Measurements from ENCODE around the gene SPRYD3.

DNA sequence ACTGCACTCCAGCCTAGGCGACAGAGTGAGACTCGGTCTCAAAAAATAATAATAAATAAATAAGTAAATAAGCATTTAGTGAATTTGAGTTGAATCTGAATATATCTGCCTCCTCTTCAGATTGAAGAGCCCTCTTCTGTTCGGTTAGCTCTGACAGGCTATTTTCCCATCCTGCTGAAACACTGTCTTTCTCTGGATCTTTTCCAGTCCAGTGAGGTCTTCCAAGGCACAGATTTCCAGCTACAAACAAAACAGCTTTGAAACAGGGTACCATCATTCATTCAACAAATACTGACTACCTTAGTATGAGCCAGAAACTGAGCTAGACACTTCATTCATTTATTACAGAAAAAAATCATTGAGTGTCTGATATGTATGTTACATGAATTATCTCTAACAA, 7.2 kb upstream of the SPRYD3 start:
- TF ChIP-seq, protein P1, sequence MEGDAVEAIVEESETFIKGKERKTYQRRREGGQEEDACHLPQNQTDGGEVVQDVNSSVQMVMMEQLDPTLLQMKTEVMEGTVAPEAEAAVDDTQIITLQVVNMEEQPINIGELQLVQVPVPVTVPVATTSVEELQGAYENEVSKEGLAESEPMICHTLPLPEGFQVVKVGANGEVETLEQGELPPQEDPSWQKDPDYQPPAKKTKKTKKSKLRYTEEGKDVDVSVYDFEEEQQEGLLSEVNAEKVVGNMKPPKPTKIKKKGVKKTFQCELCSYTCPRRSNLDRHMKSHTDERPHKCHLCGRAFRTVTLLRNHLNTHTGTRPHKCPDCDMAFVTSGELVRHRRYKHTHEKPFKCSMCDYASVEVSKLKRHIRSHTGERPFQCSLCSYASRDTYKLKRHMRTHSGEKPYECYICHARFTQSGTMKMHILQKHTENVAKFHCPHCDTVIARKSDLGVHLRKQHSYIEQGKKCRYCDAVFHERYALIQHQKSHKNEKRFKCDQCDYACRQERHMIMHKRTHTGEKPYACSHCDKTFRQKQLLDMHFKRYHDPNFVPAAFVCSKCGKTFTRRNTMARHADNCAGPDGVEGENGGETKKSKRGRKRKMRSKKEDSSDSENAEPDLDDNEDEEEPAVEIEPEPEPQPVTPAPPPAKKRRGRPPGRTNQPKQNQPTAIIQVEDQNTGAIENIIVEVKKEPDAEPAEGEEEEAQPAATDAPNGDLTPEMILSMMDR (conservative IDR thresholded peaks at IDR 0.05; ENCODE audit: low read depth, low read length) = no peak
- no peak for TF ChIP-seq EZH2 (IDR thresholded peaks at IDR 0.05; ENCODE audit: low read length, unreplicated experiment)

Data from PC-3 (cell line).